ENCODE results near the gene HADH. TPM values are rescaled to one million over a fixed set of nuclear protein-coding genes. Genes with fewer than 3 reads are reported as not detected.

Gene HADH
- total RNA-seq (10 to 100 TPM; 45.4 to 66.1 (median 61.2) TPM), polyA plus RNA-seq (100 to 1,000 TPM in 1 of 2 donors, 10 to 100 TPM in 1; 62.5 to 117 TPM)
- long read RNA-seq, donor 1, full-length matches to known transcripts: 257 of 269 reads
- long read RNA-seq, donor 1, partial matches to known transcripts: 3 of 269 reads
- long read RNA-seq, donor 1, other reads (novel, unspliced or antisense): 9 of 269 reads
- long read RNA-seq, donor 2, full-length matches to known transcripts: 32 of 32 reads
- long read RNA-seq, donor 2, partial matches to known transcripts: 0 of 32 reads
- long read RNA-seq, donor 2, other reads (novel, unspliced or antisense): 0 of 32 reads
- long read RNA-seq, donor 3, full-length matches to known transcripts: 87 of 89 reads
- long read RNA-seq, donor 3, partial matches to known transcripts: 1 of 89 reads
- long read RNA-seq, donor 3, other reads (novel, unspliced or antisense): 1 of 89 reads

DNA sequence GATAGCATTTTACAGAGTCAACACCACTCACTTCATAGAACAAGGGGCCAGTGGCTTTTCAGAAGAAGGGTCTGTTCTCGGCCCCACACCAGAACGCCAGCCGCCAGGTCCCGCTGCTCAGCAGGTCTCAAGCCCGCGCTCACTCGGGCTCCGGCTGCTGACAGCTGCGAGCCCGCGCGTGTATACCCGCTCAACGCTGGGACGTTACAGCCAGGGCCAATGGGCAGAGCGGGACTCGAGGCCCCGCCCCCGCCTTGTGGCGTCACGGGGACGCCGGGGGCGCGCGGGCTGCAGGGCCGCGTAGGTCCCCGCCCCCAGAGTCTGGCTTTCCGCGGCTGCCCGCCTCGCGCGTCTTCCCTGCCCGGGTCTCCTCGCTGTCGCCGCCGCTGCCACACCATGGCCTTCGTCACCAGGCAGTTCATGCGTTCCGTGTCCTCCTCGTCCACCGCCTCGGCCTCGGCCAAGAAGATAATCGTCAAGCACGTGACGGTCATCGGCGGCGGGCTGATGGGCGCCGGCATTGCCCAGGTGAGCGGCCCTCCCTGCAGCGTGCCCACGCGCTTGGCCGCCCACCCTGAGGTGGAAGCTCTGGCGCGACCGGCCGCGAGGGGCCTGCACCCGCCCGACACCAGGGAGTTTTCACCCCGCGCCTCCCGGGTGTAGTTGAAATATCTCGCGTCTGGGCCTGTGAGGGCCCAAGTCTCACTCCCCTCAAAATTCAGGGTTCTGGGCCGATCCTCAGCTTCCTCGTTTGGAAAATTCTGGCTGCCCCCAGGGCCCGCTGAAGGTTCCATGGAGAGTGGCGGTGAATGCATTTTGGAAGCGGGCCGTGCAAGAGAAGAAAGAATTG, at the start of gene HADH:
HADH (plus strand) TSS at position 353 of the 850 bp plus-strand sequence; CDS start at position 397, 44 bp downstream.
- Histone ChIP-seq H3K4me1 (ENCODE audit: insufficient read depth) (peaks cover 12% of the 10 kb centered on the region), H3K4me3 (peak within 1 kb of the TSS; percentile 96), H3K27me3 (no peaks in the 10 kb centered on the region), H3K9me3 (no peaks in the 10 kb centered on the region), H3K36me3 (no peaks in the 10 kb centered on the region), H3K27ac (peak within 1 kb of the TSS; percentile 88 to 97)
- 0% methylated on average over 63 to 78 of the region's 78 CpGs for WGBS, 3 donors
- TF ChIP-seq, protein P1, sequence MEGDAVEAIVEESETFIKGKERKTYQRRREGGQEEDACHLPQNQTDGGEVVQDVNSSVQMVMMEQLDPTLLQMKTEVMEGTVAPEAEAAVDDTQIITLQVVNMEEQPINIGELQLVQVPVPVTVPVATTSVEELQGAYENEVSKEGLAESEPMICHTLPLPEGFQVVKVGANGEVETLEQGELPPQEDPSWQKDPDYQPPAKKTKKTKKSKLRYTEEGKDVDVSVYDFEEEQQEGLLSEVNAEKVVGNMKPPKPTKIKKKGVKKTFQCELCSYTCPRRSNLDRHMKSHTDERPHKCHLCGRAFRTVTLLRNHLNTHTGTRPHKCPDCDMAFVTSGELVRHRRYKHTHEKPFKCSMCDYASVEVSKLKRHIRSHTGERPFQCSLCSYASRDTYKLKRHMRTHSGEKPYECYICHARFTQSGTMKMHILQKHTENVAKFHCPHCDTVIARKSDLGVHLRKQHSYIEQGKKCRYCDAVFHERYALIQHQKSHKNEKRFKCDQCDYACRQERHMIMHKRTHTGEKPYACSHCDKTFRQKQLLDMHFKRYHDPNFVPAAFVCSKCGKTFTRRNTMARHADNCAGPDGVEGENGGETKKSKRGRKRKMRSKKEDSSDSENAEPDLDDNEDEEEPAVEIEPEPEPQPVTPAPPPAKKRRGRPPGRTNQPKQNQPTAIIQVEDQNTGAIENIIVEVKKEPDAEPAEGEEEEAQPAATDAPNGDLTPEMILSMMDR (IDR thresholded peaks at IDR 0.05): peak in 1 of 3 donors; percentile 11
- peak; percentile 78 for TF ChIP-seq POLR2A (IDR thresholded peaks at IDR 0.05)
- TF ChIP-seq EP300 (IDR thresholded peaks at IDR 0.05): no peak
- DNase-seq: peak; percentile 88 to 95 (median 93)
- intact Hi-C loops (cut with DNase I): loop anchor here in 1 of 4 donors (5.0 kb wide), 1 partner anchor 57 kb away; the partner anchor contains the start of gene CYP2U1

DNA sequence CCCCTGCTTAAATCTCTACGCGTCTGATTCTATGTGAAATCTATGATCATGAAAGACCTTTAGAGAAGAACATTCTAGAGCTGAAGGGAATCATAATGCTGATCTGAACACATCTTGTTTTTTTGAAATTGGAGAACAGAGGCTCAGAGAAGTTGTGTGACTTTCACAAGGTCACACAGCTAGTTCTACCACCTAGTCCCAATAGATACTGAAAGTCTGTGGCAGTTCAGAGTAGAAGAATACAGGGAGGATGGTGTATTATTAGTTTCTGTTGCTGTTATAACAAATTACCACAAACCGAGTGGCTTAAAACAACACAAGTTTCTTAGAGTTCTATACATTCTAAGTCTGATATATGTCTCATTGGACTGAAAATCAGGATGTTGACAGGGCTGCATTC, 43.9 kb upstream of the HADH start:
- intact Hi-C loops (cut with DNase I): no loop called here
- Histone ChIP-seq H3K27ac (no peak overlapping the region), H3K27me3 (no peaks in the 10 kb centered on the region), H3K36me3 (no peaks in the 10 kb centered on the region), H3K4me1 (ENCODE audit: insufficient read depth) (no peaks in the 10 kb centered on the region), H3K9me3 (no peaks in the 10 kb centered on the region), H3K4me3 (no peak overlapping the region)
- DNase-seq: no peak
- 96 to 98% (median 98%) methylated on average over 3 of the region's 3 CpGs for WGBS, 3 donors
- TF ChIP-seq POLR2A (IDR thresholded peaks at IDR 0.05): no peak
- TF ChIP-seq EP300 (IDR thresholded peaks at IDR 0.05): no peak
- TF ChIP-seq, protein P1 (IDR thresholded peaks at IDR 0.05): no peak

DNA sequence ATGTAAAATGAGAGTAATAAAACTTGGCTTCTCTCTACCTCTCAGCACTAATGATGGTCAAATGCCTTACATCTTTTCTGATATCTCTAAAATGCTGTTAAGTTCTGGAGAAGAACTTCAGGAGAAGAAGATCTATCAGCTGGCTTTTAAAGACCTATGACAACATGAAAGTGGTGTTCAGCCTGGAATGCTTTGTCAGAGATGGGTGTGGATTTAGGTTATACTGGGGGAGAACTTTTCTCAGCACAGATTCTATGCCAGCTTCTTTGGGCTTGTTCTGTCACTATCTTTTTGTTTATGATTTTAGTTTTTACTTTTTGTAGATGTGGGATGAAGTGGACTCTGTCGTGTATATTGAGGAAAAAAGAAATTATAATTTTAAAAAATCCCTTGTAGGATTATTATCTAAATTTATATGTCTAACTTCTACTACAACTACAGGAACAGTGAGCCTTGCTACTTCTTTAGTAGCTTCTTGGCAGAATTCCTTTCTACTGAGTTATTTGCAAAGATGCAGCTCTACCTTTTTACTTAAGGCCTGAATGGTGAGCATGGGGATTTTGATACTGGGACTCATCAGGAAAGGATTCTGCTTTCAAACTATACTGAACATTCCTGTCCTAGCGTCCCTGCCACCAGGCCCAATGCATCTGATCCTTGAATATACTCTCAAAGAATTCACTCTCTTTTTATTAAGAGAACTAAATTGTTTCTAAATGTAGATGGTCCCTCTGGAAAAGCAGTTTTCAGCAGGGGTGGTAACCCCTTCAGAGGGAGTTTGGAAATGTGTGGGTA, 38.7 kb upstream of the HADH start:
- WGBS, 3 donors: 88 to 91% (median 89%) methylated on average over 2 of the region's 2 CpGs
- no peaks in the 10 kb centered on the region for H3K27me3 ChIP-seq
- TF ChIP-seq POLR2A (IDR thresholded peaks at IDR 0.05): no peak
- TF ChIP-seq EP300 (IDR thresholded peaks at IDR 0.05): no peak
- TF ChIP-seq, protein P1 (IDR thresholded peaks at IDR 0.05): no peak

DNA sequence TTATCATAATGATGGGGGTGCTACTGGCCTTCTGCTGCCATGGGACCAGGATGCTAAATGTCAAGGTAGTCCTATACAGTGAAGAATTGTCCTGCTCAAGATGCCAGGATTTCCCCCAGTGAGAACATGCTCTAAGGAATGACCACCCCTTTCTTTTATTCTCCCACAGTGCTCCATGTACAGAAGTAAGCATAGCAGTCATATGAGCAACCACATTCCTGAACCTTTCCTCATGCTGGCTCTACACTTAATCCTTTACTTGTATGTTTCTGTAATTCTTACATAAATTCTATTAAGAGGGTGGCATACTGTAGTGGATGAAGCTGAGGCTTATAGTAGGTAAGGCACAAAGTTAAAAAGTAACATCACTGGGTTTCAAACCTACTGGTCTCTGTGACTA, 38.1 kb upstream of the HADH start:
- H3K36me3 ChIP-seq: no peaks in the 10 kb centered on the region
- TF ChIP-seq EP300 (IDR thresholded peaks at IDR 0.05) (no peak), POLR2A (IDR thresholded peaks at IDR 0.05) (no peak)
- TF ChIP-seq, protein P1 (IDR thresholded peaks at IDR 0.05): no peak
- DNase-seq: no peak
- H3K9me3 ChIP-seq: no peaks in the 10 kb centered on the region
- H3K27ac ChIP-seq: no peak overlapping the region
- no peak overlapping the region for H3K4me3 ChIP-seq
- H3K4me1 ChIP-seq (ENCODE audit: insufficient read depth): no peaks in the 10 kb centered on the region
- H3K27me3 ChIP-seq: no peaks in the 10 kb centered on the region
- intact Hi-C loops (cut with DNase I): no loop called here

More for the DNA sequence above, 38.7 kb upstream of the HADH start:
- DNase-seq: no peak
- Histone ChIP-seq H3K9me3 (no peaks in the 10 kb centered on the region), H3K4me3 (no peak overlapping the region), H3K27ac (no peak overlapping the region), H3K4me1 (ENCODE audit: insufficient read depth) (no peaks in the 10 kb centered on the region), H3K36me3 (no peaks in the 10 kb centered on the region)
- intact Hi-C loops (cut with DNase I): no loop called here
